DMS79 (cell line): ENCODE results near the gene L3MBTL1.

ENCODE experiments used
- DNase-seq: peaks from one replicate; lab custom pipeline; 2025; lab: John Stamatoyannopoulos, UW

L3MBTL1 gene

DNA sequence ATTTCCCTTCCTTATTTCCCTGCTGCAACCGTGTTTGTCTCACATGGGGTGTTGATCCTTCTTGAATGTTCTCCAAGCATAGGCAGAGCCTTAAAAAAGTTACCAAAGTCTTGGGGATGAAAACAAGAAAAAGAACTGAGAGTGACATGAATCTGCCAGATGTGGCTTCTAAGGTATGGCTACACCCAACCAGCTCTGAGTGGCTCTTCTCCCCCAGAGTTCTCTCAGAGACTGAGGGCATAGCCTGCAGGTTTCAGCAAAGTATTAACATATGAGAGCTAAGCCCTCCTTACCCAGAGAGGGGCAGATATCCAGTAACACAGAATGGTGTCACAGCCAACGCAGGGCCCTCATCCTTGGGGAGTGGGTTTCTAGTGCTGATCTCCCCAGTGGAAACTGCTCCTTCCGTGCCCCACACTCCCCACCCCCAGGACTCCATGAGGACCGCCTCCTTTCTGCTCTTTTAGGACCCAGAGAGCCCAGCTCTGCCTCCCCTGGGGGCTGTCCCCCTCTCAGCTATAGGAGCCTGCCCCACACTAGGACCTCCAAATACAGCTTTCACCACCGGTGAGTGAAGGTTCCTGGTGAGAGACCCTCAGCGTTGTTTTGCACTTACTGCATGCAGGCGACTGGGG lies 28.0 kb downstream of the L3MBTL1 start:
- no peak for DNase-seq

DNA sequence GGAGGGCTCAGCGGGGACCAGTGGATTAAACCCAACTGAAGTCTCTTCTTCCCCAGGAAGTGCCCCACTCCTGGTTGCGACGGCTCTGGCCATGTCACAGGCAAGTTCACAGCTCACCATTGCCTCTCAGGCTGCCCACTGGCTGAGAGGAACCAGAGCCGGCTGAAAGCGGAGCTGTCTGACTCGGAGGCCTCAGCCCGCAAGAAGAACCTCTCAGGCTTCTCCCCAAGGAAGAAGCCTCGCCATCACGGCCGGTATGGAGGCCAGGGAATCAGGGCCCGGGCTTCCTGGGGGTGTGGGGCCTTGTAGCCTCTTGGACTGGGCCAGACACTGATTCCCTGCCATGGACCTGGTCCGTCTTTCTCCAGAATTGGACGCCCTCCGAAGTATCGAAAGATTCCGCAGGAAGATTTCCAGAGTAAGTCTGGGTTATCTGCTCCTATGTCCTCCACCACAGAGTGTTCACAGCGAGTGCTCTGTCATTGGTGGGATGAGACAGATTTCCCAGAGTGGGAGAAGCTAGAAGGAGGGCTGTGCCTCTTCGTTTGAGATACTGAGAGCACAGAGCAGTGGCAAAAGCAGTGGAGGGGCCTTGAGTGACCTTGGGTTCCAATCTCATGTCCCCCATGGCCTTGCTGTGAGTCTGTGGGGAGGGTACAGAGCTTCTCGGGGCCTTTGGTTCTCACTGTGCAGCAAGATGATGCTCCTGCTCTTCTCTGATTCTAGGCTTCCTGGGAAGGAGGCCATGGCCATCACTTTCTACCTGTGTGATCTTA lies 28.7 kb downstream of the L3MBTL1 start:
- no peak for DNase-seq

DNA sequence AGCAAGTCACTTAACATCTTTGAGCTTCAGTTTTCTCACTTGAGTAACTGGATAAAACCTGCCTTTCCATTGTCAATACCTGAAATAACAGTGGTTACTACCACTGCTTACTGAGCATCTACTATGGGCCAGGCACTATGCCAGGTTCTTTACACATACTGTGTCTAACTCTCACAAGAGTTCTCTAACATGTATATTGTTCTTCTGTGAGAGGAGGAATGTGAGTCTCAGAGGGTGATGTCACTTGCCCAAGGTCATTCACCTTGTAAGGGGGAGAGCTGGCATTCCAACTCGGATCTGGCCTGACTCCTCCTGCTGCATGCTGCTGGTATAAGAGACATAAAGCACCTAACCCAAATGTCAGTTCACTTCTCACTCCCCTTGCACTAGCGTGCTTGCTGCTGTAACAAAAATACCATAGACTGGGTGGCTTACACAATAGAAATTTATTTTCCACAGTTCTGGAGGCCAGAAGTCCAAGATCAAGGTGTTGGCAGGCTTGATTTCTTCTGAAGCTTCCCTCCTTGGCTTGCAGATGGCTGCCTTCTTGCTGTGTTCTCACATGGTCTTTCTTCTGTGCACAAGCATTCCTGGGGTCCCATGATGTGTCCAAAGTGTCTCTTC lies 29.4 kb downstream of the L3MBTL1 start:
- no peak for DNase-seq

DNA sequence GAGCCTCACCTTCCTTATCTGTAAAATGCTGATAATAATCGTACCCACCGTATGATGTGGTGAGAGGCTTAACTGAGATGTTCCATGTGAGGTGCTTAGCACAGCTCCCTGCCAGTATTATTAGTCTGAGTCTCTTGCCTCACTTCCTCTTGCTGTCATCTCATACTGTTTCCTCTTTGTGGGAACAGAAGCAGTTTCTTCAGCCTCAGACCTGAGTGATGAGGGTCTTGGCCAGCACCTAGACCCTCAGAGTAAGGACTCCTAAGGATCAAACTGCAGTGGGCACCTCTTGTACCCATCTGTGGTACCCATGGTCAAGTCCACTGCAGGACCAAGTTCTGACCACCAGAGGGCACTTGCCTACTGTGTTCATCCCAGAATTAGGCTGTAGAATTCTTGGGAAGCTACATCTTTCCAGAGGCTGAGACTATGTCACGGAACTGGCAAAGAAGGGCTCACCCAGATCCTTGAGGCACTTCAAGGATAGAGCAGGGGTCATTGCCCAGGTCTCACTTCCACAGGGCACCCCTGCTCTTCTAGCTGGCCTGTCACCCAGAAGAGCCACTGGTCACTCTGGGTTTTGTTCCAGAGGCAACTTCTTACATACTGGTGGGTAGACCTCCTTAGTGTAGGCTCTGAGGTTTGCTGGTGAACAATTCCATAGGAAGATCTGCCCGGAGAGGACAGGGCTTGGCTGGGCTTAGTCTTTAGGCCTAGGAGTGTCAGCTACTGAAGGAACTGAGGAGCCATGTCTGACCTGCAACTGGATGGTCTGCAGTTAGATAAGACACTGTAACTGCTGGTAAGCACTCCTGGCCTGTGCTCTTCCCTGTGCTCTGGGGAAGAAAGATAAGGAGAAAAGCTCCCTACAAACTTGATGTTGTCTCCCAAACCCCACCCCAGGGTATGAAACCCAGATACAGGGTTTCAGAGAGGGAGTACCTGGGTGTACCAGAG lies 30.7 kb downstream of the L3MBTL1 start:
- no peak for DNase-seq

DNA sequence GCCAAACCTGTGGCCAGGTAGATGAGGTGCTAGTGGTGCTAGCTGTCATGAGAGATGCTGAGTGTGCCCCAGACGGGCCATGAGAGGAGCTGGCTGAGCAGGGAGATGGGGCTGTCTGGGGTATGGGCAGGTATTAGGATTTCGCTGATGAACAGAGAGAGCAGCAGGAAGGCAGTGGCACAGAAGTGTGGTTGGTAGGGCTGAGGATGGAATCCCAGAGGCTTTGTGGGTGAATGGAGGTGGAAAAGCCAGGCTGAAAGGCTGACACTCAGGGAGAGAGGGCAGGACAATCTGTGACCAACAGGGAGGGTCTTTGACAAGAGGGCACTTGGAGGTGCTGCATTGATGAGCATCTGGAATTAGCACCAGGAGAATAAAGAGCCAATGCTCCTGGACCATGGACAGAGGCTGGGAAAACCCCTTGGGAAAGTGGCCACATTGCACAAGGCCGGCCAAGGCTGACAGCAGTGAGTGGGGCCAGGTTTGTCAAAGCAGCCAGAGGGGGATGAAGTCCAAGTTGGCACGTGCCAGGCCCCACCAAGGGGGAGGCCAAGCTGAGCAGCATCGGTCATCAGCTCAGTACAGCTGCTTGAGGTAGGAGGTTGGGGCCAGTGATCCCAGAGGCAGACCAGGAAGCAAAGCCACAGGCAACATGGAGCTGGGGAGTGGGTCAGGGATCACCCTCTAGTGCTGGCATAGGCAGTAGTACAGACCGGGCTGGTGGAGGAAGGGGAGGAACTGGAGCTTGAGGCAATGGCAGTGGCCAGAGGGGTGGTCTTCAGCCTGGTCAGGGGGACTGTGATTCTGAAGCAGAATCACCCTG lies 31.6 kb downstream of the L3MBTL1 start:
- no peak for DNase-seq

DNA sequence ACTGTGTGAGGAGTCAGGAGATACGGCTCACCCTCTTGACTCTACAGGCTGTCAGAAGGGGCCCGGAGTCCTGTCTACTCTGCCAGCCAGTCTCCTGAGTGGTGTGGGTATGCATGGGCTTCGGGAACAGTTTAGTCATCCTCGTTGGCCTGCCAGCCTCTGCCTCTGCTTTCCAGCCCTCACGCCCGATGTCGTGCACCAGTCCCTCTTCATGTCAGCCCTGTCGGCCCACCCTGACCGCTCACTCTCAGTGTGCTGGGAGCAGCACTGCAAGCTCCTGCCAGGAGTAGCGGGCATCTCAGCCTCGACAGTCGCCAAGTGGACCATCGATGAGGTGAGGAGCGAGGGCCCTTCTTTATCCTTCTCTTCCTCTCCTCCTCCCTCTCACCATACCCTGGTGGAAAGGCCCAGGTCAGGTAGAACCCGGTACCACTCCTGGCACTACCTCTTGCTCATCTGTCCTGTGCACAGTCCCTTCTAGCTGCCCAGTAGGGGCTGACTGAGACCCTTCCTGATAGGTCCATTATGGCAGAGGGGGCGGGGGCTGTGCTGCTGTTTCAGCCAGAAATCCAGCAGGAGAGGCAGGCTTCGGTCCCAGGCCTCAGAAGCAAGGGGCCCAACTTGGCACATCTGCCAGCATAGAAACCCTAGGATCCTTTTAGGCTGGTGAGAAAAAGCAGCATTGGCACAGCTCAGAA lies 32.6 kb downstream of the L3MBTL1 start:
- no peak for DNase-seq

DNA sequence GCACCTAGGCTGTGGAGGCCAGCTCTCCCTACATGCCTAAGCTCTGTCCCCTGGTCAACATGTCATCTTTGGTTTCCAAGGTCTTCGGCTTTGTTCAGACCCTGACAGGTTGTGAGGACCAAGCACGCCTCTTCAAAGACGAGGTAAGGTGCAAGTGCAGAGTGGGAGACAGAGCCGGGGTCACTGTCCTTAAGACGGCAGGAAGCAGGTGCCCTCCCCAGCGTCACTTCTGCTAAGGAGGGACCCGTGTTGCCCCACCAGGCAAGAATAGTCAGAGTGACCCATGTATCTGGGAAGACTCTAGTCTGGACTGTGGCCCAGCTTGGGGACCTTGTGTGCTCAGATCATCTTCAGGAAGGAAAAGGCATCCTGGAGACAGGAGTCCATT lies 33.2 kb downstream of the L3MBTL1 start:
- no peak for DNase-seq

DNA sequence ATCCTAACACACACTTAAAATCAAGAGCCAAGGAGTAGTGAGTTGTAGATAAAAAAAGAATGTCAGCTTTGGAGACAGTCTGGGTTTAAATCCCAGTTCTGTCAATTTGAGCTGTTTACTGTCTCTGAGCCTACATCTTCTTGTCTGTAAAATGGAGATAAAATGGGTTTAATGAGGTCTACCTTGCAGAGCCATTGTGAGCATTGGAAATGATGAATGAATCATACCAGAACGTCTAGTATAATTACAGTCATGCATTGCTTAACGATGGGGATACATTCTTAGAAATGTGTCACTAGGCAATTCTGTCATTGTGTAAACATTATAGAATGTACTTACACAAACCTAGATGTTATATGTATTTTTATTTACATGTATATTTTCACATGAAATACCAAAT lies 33.7 kb downstream of the L3MBTL1 start:
- DNase-seq, result no peak

DNA sequence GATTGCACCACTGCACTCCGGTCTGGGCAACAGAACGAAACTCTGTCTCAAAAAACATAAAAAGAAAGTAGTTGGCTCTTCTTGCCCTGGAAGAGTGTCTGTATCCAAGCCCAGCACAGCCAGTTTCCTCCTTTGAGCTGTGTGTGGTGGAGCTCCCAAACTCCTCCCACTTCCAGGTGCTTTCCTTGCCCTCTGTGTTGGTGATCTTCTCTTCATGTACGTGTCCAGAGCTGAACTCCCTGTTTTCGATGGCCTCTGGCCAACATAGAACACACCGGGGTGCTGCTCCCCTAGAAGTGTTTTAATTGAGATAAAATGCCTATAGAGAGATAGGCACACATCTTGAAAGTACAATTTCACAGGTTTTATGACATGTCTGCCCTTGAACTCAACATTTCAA lies 34.7 kb downstream of the L3MBTL1 start:
- no peak for DNase-seq

DNA sequence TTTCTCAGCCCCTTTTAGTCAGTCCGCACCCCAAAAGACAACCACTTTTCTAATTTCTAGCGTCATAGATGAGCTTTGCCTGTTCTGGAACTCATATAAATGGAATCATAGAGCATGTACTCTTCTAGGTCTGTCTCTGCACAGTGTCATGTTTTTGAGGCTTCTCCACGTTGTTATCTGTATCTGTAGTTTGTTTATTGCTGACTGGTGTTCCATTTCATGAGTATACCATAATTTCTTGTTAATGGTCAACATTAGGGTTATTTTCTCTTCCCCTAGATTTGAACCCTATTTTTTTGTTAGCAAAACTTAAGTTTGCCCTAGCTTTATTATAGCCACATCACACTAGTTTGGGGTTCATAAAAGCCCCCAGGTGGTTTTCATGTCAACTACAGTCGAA lies 35.2 kb downstream of the L3MBTL1 start:
- DNase-seq, result no peak

DNA sequence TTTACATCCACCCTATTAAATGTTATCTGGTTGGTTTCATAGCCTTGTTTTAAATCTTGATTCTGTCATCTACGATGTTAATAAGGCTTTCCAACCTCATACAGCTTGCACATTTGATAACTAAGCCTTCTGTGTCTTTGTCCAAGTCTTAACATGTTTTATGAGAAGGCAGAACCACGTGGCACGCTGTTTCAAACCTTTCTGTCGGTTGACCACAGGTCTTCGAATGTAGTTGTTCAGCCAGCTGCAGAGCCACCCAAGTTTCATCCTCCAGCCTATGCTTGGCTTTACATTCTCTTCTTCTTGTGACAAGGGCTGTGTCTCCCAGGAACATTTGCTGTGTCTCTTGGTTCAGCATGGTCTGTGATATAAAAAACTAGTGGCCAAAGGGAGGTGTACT lies 35.6 kb downstream of the L3MBTL1 start:
- no peak for DNase-seq

DNA sequence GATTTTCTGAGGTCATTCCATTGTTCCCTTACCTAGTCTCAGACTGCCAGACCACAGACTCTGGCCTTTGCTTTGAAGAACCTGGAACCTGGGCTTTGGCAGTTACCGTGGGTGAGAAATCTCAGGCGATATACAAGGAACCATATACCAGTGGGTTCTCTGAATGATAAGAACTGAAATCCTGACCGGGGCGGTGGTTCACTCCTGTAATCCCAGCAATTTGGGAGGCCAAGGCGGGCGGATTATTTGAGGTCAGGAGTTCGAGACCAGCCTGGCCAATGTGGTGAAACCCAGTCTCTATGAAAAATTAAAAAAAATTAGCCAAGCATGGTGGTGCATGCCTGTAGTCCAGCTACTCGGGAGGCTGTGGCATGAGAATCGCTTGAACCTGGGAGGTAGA lies 37.0 kb downstream of the L3MBTL1 start:
- no peak for DNase-seq

DNA sequence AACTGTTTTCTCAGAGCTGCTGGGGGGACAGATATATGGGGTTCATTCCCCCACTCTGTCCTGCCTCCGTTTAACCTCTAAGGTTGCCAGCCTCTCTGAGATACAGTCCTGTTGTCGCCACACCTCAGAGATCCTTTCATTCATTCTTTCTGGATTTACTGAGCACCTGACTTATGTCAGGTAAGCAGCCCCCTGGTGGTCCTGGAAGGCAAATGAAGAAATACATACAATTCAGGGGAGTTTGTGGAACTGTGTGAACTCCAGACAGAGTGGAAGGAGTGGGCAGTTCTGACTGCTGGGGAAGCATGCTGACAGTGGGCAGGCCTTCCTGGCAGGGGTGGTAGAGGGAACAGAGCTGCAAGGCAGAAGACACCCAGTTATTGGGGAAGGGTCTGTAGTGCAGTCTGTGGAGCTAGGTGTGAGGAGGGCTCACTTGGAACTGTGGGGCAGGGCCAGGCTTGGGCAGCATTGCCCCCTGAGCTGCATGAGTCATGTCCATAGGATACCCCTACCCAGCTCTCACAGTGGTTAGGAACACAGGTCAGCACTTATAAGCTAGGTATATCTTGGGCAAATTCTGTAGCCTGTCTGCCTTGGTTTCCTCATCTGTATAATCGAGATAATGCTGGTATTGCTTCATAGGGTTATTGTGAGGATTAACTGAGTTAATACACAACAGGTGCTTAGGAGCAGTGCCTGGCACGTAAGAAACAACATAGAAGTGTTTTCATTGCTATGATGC lies 38.5 kb downstream of the L3MBTL1 start:
- DNase-seq, result no peak

DNA sequence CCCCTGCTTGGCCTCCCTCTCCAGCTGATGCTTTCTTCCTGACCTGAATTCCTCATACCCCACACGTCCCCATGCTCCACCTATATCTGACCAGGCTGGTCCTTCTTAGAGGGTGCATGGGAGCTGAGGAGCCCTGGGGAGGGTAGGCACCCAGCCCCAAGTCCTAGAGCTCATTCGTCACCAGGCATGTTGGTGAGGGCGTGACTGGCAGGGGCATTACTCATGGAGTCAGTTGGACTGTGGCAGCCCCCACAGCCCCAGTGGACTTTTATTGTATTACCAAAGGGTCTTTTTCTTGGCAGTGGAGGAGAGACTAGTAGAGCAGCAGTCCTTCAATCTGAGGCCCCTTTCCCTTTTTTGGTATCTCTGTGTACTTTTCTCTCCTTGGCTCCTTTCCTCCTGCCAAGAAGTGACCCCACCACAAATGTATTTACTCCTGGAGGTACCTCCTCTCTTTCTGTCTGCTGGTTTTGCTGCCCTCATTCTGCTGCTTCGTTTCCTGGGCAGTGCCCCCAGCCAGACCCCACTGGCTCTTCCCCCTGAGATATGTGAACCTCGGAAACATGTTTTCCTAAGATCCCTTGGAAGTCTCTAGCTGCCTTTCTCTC lies 40.9 kb downstream of the L3MBTL1 start:
- DNase-seq, result no peak

DNA sequence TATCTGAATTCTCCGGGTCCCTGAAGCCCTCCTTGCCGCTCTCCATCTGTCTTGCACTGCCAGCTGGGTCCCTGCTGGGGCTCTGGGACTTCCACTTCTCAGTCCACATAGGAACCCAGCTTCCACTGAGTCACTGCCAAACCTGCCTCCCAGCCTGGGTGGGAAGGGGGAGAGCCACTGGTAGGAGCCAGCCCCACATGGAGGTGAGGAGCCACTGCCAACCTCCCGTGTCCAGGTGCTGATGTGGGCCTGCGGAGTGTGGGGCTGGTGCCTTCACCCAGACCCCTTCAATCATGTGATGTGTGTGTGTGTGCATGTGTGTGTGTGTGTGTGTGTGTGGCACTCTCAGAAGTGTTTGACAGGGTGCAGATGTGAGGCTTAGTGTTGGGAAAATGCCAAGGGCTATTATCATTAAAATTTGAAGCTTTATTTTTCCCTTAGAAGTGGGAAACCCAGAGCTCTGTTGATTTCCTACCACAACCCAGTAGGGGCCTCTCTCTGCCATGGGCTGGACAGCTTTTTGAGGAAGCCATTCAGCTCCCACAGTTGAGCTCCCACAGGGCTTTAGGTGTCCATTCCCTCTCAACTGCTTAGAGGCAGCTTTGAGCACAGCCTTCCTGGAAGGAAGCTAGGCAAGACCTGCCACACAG lies 42.0 kb downstream of the L3MBTL1 start:
- no peak for DNase-seq

DNA sequence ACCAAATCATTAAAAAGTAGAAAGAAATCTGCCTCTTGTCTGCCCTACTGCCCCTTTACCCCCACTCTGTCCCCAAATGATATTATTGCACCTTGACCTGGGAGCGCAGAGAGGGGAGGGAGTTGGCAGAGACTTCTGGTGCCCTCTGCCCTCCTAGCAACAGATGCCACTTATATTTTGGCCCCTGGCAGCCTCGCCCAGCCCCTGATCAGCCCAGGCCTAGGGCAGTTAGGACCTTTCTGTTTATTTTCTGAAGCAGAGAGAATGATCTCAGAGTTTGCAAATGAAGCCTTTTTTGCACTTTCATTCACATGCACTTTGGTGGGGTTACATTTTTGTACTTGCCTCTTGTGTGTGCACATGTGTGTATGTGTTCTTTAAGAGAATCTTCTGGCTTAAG lies 43.0 kb downstream of the L3MBTL1 start:
- DNase-seq, result no peak

DNA sequence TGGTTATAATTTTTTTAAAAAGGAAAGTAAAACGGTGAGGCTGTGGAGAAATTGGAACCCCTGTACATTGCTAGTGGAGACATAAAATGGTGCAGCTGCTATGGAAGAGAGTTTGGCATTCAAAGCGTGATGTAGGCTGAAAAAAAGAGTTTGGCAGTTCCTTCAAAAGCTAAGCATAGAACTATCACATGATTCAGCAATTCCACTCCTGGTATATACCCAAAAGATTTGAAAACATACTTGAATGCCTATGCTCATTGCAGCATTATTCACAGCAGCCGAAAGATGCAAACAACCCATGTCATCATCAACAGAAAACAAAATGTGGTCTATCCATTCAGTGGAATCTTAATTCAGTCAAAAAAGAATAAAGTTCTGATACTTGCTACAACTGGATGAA lies 46.9 kb downstream of the L3MBTL1 start:
- no peak for DNase-seq

DNA sequence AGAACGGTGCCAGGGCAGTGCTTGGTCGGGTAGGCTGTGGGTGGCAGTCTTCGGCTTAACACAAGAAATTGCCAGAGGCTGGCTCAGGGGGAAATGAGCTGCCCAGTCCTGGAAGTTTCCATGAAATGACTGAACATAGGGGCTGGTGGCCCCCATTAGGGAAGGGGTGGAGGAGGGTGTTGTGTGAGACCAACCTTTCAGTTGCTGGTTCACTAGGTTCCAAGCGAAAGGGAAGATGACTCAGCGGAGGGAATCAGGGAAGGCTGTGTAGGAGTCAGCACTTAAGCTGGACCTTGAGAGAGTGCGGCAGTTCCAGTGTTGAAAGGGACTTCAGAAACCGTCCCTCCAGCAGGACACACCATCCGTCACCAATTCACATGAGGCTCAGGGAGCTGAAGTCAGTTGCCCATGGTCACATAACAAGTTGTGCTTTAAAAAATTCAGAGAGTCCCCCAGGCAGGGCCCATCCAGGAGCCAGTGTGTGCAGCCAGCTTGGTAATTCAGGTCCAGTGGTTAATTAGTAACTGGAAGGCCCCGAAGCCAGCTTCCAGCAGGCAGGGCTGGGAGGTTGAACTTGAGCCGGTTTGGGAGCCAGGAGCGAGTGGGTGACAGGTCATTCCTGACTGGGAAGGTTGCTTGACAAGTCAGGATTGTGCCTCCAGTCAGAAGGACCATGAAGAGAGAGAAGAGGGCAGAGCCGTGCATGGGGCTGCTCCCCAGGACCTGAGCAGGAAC lies 51.1 kb downstream of the L3MBTL1 start, which contains the start of gene SGK2:
Gene SGK2, plus strand, starts transcription at position 616 of the 735 bp plus-strand sequence. CDS start 7,469 bp downstream, outside the sequence.
- no peak for DNase-seq
